ENCODE results near the gene TSTD1.
A peak's percentile ranks its signal among the peaks of the same experiment; 100 is the strongest.

TSTD1 gene

DNA sequence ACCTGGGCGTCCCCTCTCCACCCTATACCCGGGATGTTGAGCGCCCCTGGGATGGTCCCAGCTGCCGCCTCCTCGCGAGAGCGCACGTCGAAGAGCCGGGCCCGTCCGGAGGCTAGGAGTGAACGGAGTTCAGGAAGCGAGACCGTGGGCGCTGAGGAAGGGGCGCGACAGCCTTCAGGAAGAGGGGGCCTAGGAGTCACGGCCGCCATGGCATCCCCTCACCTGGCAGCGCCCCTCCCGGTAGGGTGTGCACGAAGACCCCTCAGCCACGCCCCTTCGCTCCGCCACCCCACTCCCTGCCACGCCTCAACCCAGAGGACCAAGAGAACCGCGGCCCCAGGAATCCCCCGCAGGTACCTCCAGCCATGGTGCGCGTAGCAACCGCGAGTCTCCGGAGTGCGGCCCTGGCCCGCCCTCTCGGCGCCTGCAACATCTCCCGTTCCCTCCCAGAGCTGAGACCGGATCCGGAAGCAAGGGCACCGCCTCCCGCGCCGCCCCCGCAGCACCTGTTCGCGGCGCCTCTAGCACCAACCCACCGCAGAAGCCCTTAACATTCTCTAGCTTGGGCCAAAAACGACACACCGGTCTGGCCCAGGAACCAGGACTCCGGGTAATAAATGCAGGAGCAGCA is at the start of gene TSTD1:
TSS of gene TSTD1 (minus strand) at position 442 of the 631 bp plus-strand sequence. CDS start at position 367, 75 bp downstream.
- DNase-seq (ENCODE audit: low read depth in 2 of 2): peak; percentile 81

- DNase-seq (ENCODE audit: low read depth in 2 of 2): no peak
Observed at GRCh38 chr1:161086457-161086856, 47.7 kb upstream of the TSTD1 start.

DNA sequence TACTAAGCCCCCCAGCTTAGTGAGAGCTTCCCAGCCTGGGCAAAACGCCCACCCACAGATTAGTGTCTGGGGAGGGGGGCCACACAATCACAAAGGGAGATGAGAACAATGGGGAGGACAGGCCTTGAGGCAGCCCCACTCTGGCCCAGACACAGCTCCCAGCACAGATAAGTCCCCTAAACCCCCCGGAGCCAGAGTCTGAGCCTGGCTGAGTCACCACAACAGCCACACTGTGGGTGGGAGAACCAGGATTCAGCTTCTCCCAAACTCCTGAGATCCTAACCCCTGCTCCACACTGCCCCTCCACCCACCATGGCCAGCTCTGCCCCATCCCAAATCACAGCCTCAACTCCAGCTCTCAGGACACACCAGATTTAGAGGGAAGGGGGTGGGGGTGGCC is 46.4 kb upstream of the TSTD1 start:
- DNase-seq (ENCODE audit: low read depth in 2 of 2): no peak

- DNase-seq (ENCODE audit: low read depth in 2 of 2): no peak
Observed at GRCh38 chr1:161084597-161084988, 45.8 kb upstream of the TSTD1 start.

GRCh38 chr1:161083748-161084596 is 45.2 kb upstream of the TSTD1 start:
- DNase-seq (ENCODE audit: low read depth in 2 of 2): no peak

DNA sequence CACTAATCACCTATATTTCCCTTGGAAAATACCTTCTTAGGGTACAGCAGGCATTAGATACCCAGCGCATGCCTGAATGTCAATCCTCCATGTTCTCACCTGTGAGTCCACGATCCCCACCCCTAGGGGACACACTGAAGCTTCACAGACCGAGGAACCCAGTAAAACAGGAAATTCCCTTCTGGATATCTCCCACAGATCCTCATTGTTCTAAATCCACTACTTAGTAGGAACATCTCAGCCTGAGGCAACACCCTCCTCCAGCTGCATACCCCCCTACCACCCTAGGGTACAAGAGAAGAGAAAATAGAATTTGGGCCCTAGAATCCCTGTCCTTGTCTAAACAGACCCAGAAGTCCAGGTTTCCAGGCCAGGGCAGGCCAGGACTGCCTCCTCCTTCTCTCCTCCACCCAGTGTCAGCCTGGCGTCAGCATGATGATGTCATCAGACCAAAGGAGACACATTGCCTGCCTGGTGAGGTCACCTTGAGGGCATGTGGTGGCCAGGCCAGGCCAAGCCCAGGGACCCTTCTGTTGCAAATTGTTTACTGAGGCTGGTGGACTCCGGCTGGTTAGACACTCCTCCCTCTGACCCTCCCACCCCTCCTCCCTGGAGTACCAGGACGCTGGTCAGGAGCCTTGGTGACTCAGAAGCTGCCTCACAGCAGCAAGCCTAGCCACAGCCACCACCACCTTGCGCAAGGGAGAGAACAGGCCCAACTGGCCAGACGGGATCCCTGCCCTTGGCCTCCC is 44.4 kb upstream of the TSTD1 start:
- no peak for DNase-seq (ENCODE audit: low read depth in 2 of 2)

DNA sequence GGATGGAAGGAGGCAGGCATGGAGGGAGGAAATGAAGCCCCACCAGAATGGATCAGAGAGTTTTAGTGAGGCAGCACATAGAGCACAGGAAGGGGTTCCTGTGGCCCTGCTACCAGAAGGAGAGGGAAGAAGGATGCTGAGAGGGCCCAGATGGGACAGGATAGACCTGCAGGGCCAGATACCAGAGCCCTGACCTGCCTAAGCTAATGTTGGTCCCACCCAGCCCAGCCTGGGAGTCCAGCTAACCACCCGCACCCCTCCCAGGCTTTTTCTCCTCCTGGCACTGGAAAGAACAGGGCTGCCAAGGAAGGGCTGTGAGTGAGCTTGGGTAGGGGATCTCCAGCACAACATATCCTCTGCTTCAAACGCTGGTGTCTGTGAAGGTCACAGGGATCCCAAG is 43.7 kb upstream of the TSTD1 start:
- no peak for DNase-seq (ENCODE audit: low read depth in 2 of 2)

DNA sequence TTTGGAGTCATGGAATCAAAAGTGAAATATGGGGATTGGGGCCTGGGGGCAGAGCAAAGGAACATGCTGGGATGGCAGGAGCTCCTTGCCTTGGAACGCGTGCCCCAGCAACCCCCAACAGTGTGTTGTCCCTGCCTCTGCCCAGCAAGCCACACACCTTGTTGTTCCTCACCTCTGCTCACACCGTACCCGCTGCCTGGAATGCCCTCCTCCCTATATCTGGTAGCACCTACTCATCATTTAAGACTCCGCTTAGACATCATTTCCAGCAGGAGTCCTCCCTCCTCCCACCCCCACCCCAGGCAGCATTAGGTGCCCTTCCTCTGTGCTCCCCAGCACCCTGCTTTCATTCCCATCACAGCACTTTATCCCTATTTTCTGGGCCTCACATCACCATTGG is 42.8 kb upstream of the TSTD1 start:
- no peak for DNase-seq (ENCODE audit: low read depth in 2 of 2)

DNA sequence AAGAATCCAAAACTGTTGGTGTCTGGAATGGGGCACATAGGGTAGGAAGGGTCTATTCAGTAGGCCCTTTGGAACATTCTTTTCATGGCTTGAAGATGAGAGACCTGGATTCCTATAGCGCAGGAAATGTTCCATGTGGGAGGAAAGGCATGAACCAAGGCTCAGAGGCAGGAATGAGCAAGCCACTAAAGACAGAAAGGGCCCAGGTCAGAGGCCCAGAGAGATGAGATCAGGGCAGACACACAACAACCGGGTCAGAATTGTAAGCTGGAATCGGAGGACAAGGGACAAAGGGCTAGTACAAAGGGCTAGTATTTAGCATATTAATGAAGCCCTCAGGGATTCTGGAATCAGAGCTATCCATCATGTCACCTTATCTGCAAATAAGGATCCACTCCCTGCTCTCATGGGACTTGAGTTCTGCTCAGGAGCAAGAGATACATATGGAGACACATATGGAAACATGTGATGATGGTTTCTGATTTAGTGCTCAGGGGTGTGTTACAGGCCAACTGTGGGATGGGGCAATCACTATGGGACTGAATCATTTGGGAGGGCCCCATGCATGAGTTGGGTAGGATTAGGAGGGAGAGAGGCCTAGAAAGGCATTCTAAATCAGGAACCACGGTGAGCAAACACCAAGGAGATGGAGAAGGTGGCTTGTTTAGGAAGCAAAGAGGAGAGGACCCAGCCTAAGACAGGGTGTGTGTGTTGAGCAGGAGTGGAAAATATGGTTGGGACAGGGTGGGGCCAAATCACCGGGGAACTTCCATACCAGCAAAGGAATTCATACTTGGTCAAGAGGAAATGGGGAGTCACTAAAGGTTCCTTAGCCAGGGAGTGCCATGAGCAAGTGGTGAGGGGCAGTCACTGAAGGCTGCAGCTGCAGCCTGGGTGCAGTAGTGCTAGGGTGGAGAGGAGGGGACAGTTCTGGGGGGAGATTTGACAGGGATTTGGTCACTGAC is 42.0 kb upstream of the TSTD1 start:
- no peak for DNase-seq (ENCODE audit: low read depth in 2 of 2)

GRCh38 chr1:161079436-161080110 is 40.8 kb upstream of the TSTD1 start:
- no peak for DNase-seq (ENCODE audit: low read depth in 2 of 2)

- DNase-seq (ENCODE audit: low read depth in 2 of 2): no peak
Observed at GRCh38 chr1:161077426-161077825, 38.7 kb upstream of the TSTD1 start.

DNA sequence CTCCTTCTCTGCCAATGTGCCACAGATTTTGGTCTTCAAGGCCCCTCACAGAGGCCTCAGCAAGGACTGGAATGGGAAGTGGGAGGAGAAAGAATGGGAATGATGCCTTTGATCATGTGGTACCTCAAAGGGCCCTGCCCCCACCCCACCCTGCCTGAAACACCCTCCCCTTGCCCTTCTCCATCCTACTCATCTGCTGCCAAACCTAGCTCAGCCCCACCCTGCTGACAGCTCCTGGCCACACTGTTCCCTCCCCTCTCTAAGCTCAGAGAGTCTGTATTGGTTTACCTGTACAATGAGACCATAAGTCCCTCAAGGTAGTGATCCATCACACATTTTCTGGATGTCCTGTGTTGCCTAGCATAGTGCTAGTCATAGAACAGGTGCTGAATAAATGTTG is 37.6 kb upstream of the TSTD1 start:
- no peak for DNase-seq (ENCODE audit: low read depth in 2 of 2)

- DNase-seq (ENCODE audit: low read depth in 2 of 2): no peak
Observed at GRCh38 chr1:161074676-161075368, 36.1 kb upstream of the TSTD1 start.

DNA sequence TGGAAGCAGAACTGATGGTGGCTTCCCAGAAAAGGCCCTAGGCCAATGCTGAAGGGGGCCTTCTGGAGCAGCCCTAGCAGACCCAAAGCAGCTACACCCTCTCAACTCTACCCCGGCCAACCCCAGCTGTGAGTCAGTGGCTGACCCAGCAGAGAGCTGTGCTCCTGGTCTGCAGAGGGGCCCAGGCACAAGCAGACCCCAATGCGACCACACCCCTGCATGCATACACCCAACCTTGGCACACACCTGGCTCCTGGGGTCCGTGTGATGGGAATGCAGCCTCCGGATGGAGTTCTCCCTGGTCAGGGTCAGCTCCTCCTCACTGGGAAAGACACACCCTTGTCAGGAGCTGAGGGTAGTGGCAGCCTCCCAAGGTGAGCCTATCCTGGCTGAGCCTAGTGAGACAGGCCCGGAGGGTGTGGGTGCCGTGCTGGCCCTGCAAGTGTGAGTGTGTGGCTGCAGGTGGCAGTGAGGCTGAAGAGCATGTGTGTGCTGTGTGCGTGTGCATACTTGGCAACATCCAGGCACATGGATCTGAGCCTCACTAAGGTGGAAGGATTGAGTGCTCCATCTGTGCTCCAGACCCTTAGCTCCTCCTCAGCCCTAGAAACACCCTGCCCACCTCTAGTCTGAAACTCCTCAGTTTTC is 34.8 kb upstream of the TSTD1 start:
- no peak for DNase-seq (ENCODE audit: low read depth in 2 of 2)

GRCh38 chr1:161072751-161073449 is 34.1 kb upstream of the TSTD1 start:
- no peak for DNase-seq (ENCODE audit: low read depth in 2 of 2)

GRCh38 chr1:161071886-161072371 is 33.2 kb upstream of the TSTD1 start:
- peak in 1 of 2 donors; percentile 21 for DNase-seq (ENCODE audit: low read depth in 2 of 2)

DNA sequence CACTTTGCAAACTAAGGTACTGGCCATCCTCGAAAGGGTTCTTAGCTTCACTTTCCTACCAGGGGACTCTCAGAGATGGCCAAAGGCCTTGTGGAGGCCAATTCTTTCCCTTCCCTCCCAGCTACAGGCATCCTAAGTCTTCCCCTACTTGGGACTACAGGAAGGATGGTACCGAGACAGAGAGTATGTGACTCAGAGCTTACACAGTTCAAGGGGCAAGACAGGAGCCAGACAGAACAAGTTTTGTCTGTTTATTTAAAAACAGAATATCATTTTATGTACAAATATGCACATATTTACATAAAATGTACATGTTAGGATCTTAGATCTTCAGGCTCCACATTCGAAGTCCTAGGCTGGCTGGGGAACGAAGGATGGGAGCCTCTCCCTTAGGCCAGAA is 32.0 kb upstream of the TSTD1 start:
- DNase-seq (ENCODE audit: low read depth in 2 of 2): no peak

DNA sequence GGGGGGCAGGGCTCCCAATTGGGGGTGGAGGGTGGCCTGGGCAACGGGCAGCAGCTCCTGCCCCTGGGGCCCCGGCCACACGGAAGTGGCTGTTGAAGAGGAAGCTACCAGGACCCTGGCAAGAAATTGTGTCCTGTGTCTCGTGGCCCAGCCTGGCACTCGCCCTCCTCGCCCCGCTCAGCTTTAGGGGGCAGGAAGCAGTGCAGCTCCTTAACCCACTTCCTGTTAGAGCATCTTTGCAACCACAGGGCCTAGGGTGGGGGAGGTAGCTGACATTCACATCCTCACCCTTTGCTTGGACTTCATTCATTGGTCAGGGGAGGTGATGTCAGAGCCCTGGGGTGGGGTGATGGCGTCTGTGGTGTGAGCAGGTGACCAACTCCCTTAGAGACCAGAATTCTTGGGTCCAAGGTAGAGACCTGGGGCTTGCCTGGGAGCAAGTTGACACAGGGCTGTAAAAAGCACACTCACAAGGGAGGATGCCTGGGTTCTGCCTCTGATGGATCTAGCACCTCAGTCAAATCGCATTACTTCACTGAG is 31.0 kb upstream of the TSTD1 start, which contains the start of gene ARHGAP30:
TSS of gene ARHGAP30 (minus strand) at position 161 of the 540 bp plus-strand sequence. CDS start 267 bp downstream, outside the sequence.
- DNase-seq (ENCODE audit: low read depth in 2 of 2): peak; percentile 50 to 58
